GM13977 (cell line): ENCODE data around the gene OSBP2.

Source experiments
- DNase-seq: peaks from one replicate; pipeline ENCODE4 v3.0.0; 2012; ENCODE audit warnings: low spot score
- CTCF ChIP-seq: IDR thresholded peaks from 2 replicates; pipeline ENCODE4 v1.5.1; 2012; ENCODE audit warnings: mild to moderate bottlenecking, control low read depth; ENCODE audit not compliant: insufficient read depth; ENCODE audit errors: extremely low read depth, missing control alignments
- in situ Hi-C: fragments of 300-500 bp; cut with MboI; formaldehyde crosslinking; loops from one replicate; pipeline ENCODE4 v1.12.0; 2022; ENCODE audit warnings: low sequenced_read_pairs, low pct_unique_long_range_greater_than_20kb, mixed read lengths, inconsistent platforms; ENCODE audit not compliant: unreplicated experiment

The OSBP2 gene

DNA sequence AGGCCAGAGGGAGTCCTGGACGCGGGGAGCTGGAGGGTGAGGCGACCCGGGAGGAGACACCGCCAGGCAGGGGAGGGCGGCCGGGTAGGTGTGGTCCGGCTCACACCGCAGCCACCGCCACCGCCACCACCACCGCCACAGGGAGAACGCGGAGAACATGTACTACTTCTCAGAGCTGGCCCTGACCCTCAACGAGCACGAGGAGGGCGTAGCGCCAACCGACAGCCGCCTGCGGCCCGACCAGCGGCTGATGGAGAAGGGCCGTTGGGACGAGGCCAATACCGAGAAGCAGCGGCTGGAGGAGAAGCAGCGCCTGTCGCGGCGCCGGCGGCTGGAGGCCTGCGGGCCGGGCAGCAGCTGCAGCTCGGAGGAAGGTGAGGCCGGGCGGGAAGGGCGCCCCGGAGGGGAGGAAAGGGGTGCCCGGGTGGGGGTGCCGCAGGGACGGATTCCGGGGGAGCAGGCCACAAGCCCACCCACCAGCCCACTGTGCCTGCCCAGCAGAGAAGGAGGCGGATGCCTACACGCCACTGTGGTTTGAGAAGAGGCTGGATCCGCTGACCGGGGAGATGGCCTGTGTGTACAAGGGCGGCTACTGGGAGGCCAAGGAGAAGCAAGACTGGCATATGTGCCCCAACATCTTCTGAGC, 211.1 kb downstream of the OSBP2 start:
- in situ Hi-C loops: no loop called here
- no peak for DNase-seq
- TF ChIP-seq CTCF: no peak

GRCh38 chr22:30906411-30906810, 211.7 kb downstream of the OSBP2 start:
- in situ Hi-C loops: no loop called here
- DNase-seq: no peak
- TF ChIP-seq CTCF: no peak

DNA sequence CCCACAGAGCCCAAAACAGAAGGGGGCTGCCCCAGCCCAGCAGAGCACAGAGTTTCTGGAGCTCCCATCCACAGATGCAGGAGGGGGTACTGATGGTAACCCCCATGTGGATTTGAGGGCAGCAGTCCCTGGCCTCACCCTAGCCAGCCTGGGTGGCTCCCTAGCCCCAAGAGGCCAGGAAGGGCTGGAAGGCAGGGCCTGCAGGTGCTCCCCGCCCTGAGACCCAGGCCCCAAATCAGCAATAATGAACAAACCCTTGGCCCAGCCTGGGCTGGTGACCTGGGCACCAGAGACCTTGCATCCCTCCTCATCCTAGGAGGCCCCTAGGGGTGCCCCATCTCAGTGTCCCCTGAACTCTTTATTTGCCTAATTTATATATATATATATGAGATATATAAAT, 212.3 kb downstream of the OSBP2 start:
- TF ChIP-seq CTCF: no peak
- DNase-seq: no peak
- in situ Hi-C loops: no loop called here

DNA sequence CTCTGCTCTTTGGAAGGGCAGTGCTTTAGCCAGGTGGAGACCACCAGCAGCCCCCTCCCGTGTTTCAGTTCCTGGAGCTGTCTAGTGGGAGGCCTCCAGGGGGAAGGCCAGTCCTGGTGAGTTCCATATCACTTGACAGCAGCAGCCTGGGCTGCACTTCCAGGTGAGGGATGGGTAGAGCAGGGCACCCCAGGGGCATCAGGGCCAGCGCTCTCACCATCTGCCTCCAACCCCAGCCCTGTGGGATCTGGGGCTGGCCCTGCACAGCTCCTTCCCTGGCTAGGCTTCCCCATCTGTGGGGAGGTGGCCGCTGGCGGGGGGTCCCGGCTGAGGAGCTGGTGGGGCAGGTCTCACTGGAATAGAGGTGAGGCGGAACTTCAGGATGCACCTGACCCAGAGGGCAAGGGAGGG, 213.4 kb downstream of the OSBP2 start:
- DNase-seq: no peak
- in situ Hi-C loops: no loop called here
- TF ChIP-seq CTCF: no peak

GRCh38 chr22:30909306-30909705, 214.6 kb downstream of the OSBP2 start:
- DNase-seq: no peak
- TF ChIP-seq CTCF: no peak
- in situ Hi-C loops: no loop called here

GRCh38 chr22:30910358-30910757, 215.7 kb downstream of the OSBP2 start:
- in situ Hi-C loops: no loop called here
- DNase-seq: no peak
- TF ChIP-seq CTCF: no peak
